HG03565 (cell line): Measurements from ENCODE around the gene BANP.
"Not testable (repeated sequence)": the region's sequence is repeated elsewhere in the genome, so short reads cannot be mapped to it uniquely, and the experiment has no call there.

Experiments used
- ATAC-seq: cut with Tn5 transposase; IDR thresholded peaks from one replicate; pipeline ENCODE4 v1.9.1; 2021; ENCODE audit warnings: mild to moderate bottlenecking, moderate library complexity; ENCODE audit not compliant: unreplicated experiment

BANP gene

DNA sequence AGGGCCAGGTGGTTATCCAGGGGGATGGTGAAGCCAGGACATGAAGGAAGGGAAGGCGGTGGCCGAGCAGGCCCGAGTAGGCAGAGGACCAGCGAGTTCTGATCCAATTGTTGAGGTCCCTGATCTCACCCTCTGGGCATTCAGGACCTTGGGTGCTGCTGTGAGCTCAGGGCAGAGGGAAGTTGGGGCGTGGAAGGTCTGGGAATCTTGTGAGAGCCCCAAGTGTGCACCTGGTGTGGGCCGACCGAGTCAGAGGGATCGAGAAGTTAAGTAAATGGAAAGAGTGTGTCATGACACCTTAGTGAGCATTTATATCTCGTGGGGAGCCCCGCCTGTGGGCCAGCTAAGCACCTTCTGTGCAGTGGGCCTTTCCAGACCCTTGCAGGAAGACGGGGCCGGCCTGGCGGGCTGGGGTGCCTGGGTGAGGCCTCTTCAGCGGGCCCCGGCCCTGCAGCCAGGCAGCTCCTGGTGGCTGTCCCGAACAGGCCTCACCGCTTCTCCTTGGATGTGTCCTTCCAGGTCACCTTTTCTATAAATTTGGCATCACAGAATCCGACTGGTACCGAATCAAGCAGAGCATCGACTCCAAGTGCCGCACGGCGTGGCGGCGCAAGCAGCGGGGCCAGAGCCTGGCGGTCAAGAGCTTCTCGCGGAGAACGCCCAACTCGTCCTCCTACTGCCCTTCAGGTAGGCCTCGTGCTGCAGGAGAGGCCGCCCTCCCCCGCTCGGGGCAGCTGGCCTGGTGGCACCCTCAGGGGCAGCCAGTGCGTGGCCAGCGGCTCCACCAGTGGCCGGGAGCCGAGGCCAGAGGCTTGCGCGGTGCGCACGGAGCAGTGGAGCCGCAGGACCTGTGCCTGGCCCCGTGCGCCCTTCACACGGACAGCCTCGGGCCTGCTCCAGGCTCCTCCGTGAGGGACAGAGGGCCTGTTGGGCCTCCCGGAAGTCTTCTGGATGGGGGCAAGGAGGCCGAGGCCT lies 76.0 kb downstream of the BANP start:
- ATAC-seq: no peak

DNA sequence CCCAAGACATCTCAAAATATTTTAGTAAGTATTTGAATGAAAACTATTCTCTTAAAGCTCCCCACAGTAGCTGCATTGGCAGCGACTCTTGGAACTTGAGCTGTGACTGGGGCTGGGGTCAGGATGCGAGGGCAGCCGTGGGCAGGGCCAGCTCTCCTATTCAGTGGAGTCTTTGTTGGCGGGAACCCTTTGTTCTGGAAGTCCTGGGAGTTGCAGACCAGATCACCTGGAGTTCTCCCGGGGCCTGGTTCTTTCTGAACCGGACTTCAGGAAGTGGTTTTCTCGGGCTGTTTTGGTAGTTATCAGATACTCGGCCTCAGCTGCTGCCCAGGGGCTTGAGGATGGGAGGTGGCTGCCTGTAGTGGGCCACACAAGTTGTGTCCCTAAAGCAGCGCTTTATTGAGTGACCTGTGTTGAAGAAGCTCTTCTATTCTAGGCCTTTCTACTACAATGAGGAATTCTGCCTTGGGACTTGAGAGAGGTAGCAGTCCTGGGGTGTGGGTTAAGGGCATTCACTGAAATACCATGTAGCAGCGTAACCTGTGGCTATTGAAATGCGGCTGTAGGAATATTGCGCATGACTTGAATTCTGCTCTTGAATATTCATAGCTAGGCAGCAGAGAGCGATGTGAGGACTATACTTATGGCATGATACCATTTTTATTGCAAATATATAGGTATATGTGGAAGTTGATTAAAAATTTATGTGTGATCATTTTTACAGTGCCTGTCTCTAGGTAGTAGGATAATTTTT lies 77.1 kb downstream of the BANP start:
- ATAC-seq: not testable (repeated sequence)

DNA sequence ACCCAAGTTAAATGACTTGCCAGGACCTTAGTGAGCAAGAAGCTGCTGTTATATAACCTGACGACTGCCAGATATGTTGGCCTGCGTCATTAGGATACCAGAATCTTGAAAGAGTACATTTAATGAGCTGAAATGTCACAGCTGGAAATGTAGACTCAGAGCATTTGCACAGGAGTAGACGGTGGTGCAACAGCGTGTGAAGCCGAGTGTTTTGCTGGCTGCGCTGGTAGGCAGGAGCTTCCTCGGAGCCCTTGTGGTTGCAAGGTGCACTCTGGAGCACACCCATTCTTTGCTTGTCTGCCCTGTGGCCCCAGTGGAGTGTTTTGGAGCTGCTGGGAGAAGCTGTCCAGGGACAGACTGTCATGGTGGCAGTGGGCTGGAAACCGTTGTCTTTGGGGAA lies 79.3 kb downstream of the BANP start:
- no peak for ATAC-seq

- not testable (repeated sequence) for ATAC-seq
Measured at GRCh38 chr16:88030961-88031360, 79.7 kb downstream of the BANP start.

DNA sequence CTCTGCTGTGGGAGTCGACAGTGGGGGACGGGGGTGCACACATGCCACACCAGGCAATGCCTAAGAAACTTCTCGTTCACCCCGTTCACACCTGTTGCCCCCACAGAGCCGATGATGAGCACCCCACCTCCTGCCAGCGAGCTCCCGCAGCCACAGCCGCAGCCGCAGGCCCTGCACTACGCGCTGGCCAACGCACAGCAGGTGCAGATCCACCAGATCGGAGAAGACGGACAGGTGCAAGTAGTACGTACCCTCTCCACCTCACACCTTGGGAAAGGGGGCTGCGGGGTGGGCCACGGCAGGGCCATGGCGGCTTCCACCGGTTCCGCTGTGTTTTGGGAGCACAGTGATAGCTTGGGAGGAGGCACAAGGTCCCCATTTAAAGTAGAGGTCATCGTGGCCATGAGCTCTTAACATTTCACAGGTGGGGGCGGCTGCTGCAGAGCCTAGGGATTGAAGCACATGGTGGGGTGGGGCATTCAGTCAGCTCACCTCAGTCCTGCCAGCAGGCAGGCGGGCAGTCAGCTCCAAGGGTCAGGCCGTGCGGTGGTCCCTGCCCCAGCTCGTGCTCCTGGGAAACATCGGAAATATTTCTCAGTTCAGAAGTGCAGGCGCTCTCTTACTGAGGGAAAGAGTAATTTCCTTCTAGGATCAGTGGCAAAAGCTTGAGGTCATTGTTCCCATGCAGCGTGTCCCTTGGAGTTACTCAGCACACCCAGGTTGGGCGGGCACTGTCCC lies 81.9 kb downstream of the BANP start:
- not testable (repeated sequence) for ATAC-seq

GRCh38 chr16:88034770-88035169 lies 83.5 kb downstream of the BANP start:
- ATAC-seq: no peak

DNA sequence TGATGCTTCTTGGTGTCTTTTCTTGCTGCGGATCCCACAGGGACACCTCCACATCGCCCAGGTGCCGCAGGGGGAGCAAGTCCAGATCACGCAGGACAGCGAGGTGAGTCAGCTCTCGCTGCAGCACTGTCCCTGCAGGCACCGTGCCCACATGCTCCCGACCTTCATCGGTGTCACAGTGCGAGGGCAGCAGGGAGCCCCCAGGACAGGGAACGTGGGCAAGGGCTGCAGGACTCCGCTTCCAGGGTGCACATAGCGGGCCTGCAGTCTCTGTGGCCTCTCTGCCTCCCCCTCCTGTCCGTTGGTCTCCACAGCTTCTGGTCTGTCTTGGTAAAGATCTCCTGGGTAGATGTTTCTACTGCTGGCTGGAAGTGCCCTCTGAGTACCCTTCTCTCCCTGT lies 84.1 kb downstream of the BANP start:
- ATAC-seq: no peak

- ATAC-seq: not testable (repeated sequence)
Measured at GRCh38 chr16:88035884-88036639, 84.8 kb downstream of the BANP start.

DNA sequence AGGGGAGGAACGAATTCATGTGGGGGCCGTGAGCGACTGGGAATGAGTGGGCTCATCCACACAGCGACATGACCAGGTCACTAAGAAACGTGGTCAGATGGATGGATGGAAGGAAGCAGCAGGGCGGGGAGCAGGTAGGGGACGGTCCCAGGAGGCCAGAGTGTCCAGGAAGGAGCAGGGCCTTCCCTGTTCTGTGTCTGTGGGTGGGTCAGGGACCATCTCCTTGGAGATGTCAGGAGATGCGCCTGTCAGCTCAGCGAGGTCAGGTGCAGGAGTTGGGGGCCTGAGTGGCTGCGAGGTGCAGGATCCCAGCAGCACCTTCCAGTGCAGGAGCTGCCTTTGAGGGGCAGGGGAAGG lies 85.4 kb downstream of the BANP start:
- ATAC-seq: not testable (repeated sequence)

GRCh38 chr16:88037359-88037758 lies 86.1 kb downstream of the BANP start:
- not testable (repeated sequence) for ATAC-seq

- not testable (repeated sequence) for ATAC-seq
Measured at GRCh38 chr16:88037876-88038525, 86.8 kb downstream of the BANP start.

- ATAC-seq: not testable (repeated sequence)
Measured at GRCh38 chr16:88038526-88038908, 87.3 kb downstream of the BANP start.

DNA sequence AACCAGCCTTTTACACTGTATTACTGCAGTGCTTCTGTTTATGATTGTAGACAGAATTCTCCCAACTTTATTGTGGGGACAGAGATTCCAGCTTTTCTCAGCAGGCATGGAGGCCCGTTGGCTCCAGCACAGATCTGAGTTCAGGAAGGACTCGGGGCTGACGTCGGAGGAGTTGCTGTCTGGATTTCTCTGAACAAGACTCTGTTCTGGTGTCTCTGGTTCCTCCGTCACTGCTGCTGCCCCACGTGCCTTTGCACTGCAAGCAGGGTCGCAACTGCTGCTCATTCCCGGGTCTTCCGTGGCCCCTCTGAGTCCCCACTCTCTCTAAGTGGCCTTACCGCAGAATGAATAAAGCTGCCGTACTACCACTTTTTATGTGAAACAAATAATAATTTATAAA lies 88.4 kb downstream of the BANP start:
- no peak for ATAC-seq

- not testable (repeated sequence) for ATAC-seq
Measured at GRCh38 chr16:88040196-88040876, 89.1 kb downstream of the BANP start.

DNA sequence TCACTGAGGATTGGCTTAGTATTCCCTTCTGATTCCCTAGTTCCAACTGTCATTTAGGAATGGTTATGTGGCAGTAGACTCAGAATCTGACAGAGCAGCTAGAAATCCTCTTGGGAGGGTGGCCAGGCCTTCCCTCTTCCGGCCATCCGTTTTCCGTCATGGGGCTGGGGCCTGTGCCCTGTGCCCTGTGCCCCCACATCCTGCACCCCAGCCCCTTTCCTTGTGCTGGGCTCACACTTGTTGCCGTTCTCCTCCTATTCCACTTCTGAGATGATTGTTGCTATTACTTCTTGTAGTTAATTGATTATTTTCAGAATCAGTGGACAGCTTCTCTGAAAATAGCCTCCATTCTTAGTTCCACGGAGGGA lies 89.6 kb downstream of the BANP start:
- ATAC-seq: not testable (repeated sequence)

DNA sequence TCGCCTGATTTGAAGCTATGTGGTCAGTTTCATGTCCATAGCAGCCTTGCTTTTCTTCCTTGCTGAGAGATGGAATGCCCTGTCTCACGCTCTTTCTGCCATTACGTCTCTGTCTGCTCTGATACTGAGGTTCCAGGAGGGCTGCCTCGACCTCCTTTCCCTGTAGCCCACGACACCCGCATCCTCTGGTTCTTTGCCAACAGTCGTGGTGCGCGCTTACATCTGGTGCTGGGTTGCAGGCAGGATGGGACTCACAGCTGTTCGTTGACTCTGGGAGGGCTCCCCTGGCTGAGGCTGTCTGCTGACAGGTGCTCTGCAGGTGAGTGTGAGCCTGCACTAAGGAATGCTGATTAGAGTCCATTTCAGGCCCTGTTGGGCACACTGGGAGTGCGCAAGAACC lies 90.3 kb downstream of the BANP start:
- not testable (repeated sequence) for ATAC-seq

DNA sequence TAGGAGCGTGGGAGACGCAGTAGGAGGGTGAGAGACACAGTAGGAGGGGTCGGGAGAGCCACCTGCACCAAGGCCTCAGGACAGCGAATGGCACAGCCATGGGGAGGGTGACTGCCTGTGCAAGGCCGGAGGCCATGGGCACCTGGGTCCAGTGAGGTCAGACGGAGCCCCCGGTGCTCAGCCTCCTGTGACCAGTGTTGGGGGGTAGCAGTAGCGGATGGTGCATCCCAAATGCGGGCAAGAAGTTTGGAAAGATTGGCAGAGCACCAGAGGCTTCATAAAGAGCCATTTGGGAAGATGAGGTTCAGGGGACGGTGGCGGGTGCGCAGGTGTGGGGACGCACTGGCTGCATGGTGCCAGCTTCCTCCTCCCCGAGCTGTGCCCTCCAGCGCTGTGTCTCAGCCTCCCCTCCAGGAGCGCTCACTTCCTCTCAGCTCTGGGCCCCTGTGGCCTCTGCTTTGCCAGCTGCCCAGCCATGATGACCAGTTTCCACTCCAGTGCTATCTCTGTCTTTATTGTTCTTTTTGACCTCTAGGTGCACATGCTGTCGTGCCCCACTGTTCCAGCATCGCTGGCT lies 90.8 kb downstream of the BANP start:
- not testable (repeated sequence) for ATAC-seq

DNA sequence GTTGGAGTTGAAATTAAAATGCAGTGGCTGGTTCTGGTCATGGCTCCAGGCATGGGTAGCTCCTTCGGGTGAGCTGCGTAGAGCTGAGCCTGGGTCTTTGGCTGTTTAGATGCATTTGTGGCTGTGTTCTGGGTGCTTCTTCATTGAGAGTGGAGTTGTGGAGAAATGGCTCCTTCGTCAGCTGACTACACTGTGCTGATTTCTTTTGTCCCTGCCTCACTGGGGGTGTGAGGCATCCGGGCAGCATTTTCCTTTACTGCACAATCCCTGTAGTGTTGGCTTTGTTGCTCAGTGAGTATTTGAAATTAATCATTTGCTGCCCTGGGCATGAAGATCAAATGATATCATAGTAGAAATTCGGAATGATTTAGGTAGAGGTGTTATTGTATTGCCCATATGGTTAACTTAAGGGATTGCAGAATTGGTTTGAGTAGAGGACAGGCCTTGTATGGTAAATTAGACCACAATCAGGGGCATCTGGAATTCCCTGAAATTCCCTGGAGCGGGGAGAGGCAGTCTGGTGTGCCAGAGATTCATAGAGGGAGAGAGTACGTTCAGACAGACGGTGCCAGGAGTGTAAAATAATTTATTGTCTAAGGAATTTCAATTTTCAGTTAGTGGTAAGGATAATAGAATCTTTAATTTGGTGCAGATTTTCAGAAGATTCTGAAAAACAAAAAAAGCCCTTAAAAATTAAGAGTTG lies 92.1 kb downstream of the BANP start:
- ATAC-seq: not testable (repeated sequence)
